Esophagus muscularis mucosa (tissue), 4 donors: ENCODE data around the gene NUDCD2. TPM values are rescaled to one million over a fixed set of nuclear protein-coding genes. Genes with fewer than 3 reads are reported as not detected.
A peak's percentile ranks its signal among the peaks of the same experiment; 100 is the strongest.

Experiments used
- DNase-seq: peaks from one replicate; pipeline ENCODE4 v3.0.0-alpha.2; 2017; ENCODE audit errors: extremely low spot score
- H3K27ac ChIP-seq, 4 donors: fragments of 200-600 bp; sonication (generic); replicated peaks in 1 of 4; 1 replicate in 3 of 4; 2 replicates in 1 of 4; pipeline ENCODE4 v1.5.1; 2016 to 2019; ENCODE audit warnings: mild to moderate bottlenecking in 1 of 4
- H3K27me3 ChIP-seq, 4 donors: fragments of 200-600 bp; sonication (generic); one replicate each; pipeline versions ENCODE4 v1.5.1 to v1.6.0; 2016 to 2019
- H3K36me3 ChIP-seq, 4 donors: fragments of 200-600 bp; sonication (generic); one replicate each; pipeline ENCODE4 v1.5.1; 2016 to 2019
- H3K4me1 ChIP-seq, 4 donors: fragments of 200-600 bp; sonication (generic); one replicate each; pipeline ENCODE4 v1.5.1; 2016 to 2019
- H3K4me3 ChIP-seq, 4 donors: fragments of 200-600 bp; sonication (generic); 1 replicate in 2 of 4; 2 replicates in 2 of 4; pipeline ENCODE4 v1.5.1; 2016 to 2019; ENCODE audit warnings: mild to moderate bottlenecking in 4 of 4, moderate library complexity in 1 of 4
- H3K9me3 ChIP-seq, 4 donors: fragments of 200-600 bp; sonication (generic); 1 replicate in 3 of 4; 2 replicates in 1 of 4; pipeline ENCODE4 v1.5.1; 2016 to 2019
- CTCF ChIP-seq, 3 experiments: fragments of 200-600 bp in 2 of 3; fragments of 450-650 bp in 1 of 3; sonication (generic) in 2 of 3; IDR thresholded peaks; one replicate each; pipeline ENCODE4 v1.5.1; 2017 to 2019; ENCODE audit warnings: antibody characterized with exemption in 3 of 3, mild to moderate bottlenecking in 2 of 3, moderate library complexity in 1 of 3
- EP300 ChIP-seq: sonication (generic); formaldehyde crosslinking; IDR thresholded peaks from one replicate; pipeline ENCODE4 v1.6.1; 2017; ENCODE audit warnings: antibody characterized with exemption
- POLR2A ChIP-seq: fragments of 450-650 bp; IDR thresholded peaks from one replicate; pipeline ENCODE4 v1.6.1; 2017; ENCODE audit warnings: antibody characterized with exemption, moderate library complexity, mild to moderate bottlenecking, low read depth
- POLR2AphosphoS5 ChIP-seq, 2 donors: sonication (generic); formaldehyde crosslinking; IDR thresholded peaks; one replicate each; pipeline ENCODE4 v1.6.1; 2017; ENCODE audit warnings: antibody characterized with exemption in 2 of 2
- WGBS: methylation state at CpG from one replicate; pipeline ENCODE4 v1.1.5; 2018; 5-methylcytosine and 5-hydroxymethylcytosine counted together
- intact Hi-C: fragments of 100-400 bp; cut with DNase I; formaldehyde crosslinking; loops from one replicate; pipeline ENCODE4 v1.15.1; 2023
- total RNA-seq, 4 donors: library from RNA; depleted of rRNA; stranded (reverse); fragments of >200 nt; gene quantifications; one replicate each; pipeline versions ENCODE4 v1.1.0 to v1.2.1, GENCODE V29; 2016

Gene NUDCD2, protein sequence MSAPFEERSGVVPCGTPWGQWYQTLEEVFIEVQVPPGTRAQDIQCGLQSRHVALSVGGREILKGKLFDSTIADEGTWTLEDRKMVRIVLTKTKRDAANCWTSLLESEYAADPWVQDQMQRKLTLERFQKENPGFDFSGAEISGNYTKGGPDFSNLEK
- 10 to 100 TPM in 1 of 4 donors, 1 to 10 TPM in 3; 7.6 to 12.5 (median 9.7) TPM for total RNA-seq

DNA sequence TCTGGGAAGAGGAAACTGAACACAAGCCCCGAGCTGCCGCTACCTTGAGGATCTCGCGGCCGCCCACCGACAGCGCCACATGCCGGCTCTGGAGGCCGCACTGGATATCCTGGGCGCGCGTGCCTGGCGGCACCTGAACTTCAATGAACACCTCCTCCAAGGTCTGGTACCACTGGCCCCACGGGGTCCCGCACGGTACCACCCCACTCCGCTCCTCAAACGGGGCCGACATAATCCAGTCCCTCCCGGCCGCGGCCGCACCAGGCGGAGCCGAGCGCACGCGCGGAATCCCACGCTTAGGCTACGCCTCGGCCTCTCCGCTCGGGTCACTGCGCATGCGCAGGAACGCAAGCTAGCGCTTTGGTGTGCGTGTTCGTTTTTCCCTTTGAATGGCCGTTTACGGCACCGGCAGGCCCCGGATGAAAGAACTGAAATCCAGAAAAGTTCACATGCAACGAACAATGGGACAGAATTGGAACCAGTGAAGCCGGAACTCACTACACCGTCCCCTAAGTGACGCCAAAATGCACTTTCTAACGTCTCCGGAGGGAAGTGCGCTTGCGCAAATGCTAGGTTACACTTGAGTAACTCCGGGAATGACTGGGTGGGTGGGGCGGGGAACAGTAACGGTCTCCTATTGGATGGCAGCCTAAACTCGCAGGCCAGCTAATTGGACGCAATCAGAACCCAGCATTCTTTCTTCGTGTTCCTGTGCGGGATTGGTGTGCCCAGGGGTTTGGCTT lies at the start of gene NUDCD2:
TSS of gene NUDCD2 (minus strand) at position 284 of the 743 bp plus-strand sequence. CDS start at position 232, 52 bp downstream.
- Histone ChIP-seq H3K9me3 (no peaks in the 10 kb centered on the region), H3K27ac (peak within 1 kb of the TSS; percentile 92 to 98 (median 96)), H3K27me3 (no peaks in the 10 kb centered on the region), H3K36me3 (peaks cover 4 to 14% (median 10%) of the 10 kb centered on the region in 4 donors), H3K4me3 (peak within 1 kb of the TSS; percentile 78 to 87 (median 84)), H3K4me1 (peaks cover 18 to 36% (median 32%) of the 10 kb centered on the region in 4 donors)
- intact Hi-C loops, result loop anchor here (5.0 kb wide), 1 partner anchor 42 kb away; no protein-coding TSS in a partner anchor
- TF ChIP-seq POLR2AphosphoS5 (IDR thresholded peaks at IDR 0.05), result peak; percentile 93 to 96
- TF ChIP-seq POLR2A, result peak; percentile 64
- TF ChIP-seq CTCF (IDR thresholded peaks at IDR 0.05), result peak; percentile 26 to 28 (median 28)
- TF ChIP-seq EP300, result no peak
- peak; percentile 99 for DNase-seq
- WGBS, result 0% methylated on average over 35 of the region's 59 CpGs

- DNase-seq, result no peak
- intact Hi-C loops, result no loop called here
- peaks cover 7 to 25% (median 19%) of the 10 kb centered on the region in 4 donors for H3K36me3 ChIP-seq
- TF ChIP-seq EP300 (no peak), POLR2AphosphoS5 (IDR thresholded peaks at IDR 0.05) (peak in 1 of 2 donors; percentile 15), CTCF (IDR thresholded peaks at IDR 0.05) (no peak)
- WGBS, result 22% methylated on average over 7 of the region's 7 CpGs
- H3K4me3 ChIP-seq, result peak overlapping the region; percentile 32 to 48 (median 37)
- H3K27me3 ChIP-seq, result no peaks in the 10 kb centered on the region
- H3K9me3 ChIP-seq, result no peaks in the 10 kb centered on the region
- H3K27ac ChIP-seq, result peak overlapping the region; percentile 92 to 98 (median 97)
- peaks cover 38 to 72% (median 61%) of the 10 kb centered on the region in 4 donors for H3K4me1 ChIP-seq
These were observed 49.5 kb upstream of the NUDCD2 start for GRCh38 chr5:163509291-163509951.

GRCh38 chr5:163508753-163509152 lies 48.9 kb upstream of the NUDCD2 start:
- intact Hi-C loops, result no loop called here
- 23% methylated on average over 5 of the region's 5 CpGs for WGBS

DNA sequence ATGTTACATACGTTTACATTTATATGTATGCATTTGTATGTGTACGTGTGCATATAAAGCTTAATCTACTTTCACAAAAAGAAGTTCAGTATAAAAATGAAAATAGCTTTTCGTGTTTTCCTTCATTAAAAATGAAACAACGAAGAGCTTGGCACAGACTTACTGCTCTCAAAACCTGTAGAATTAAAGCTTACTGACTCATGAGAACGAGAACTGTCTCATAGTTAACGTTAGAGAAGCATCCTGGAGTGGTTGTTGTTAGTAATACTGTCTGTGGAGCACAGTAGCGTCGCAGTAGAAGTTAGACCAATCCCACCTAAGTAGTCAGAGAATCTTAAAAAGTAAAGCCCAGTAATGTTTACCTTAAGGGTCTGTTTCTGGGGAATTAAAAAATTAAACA lies 46.8 kb upstream of the NUDCD2 start:
- Histone ChIP-seq H3K27me3 (no peaks in the 10 kb centered on the region), H3K4me1 (peaks cover 30 to 72% (median 66%) of the 10 kb centered on the region in 4 donors), H3K4me3 (peak overlapping the region; percentile 65 to 87 (median 83)), H3K36me3 (no peaks in the 10 kb centered on the region), H3K9me3 (no peaks in the 10 kb centered on the region), H3K27ac (peak overlapping the region; percentile 92 to 98 (median 97))
- DNase-seq, result no peak
- TF ChIP-seq POLR2AphosphoS5 (IDR thresholded peaks at IDR 0.05), result no peak
- TF ChIP-seq POLR2A, result no peak
- TF ChIP-seq CTCF (IDR thresholded peaks at IDR 0.05), result no peak
- no peak for TF ChIP-seq EP300
- intact Hi-C loops, result no loop called here
- 3% methylated on average over 8 of the region's 8 CpGs for WGBS

More at GRCh38 chr5:163508753-163509152, 48.9 kb upstream of the NUDCD2 start:
- H3K36me3 ChIP-seq, result peaks cover under 1 to 18% (median 16%) of the 10 kb centered on the region in 4 donors
- H3K9me3 ChIP-seq, result no peaks in the 10 kb centered on the region
- H3K27me3 ChIP-seq, result no peaks in the 10 kb centered on the region
- no peak for DNase-seq
- peak overlapping the region; percentile 32 to 48 (median 37) for H3K4me3 ChIP-seq
- H3K27ac ChIP-seq, result peak overlapping the region; percentile 92 to 98 (median 97)
- H3K4me1 ChIP-seq, result peaks cover 38 to 74% (median 67%) of the 10 kb centered on the region in 4 donors
- TF ChIP-seq POLR2AphosphoS5 (IDR thresholded peaks at IDR 0.05) (no peak), EP300 (no peak)

- no peak for DNase-seq
- H3K27me3 ChIP-seq, result no peaks in the 10 kb centered on the region
- no peak for TF ChIP-seq CTCF (IDR thresholded peaks at IDR 0.05)
- TF ChIP-seq POLR2AphosphoS5 (IDR thresholded peaks at IDR 0.05), result no peak
- no peak for TF ChIP-seq POLR2A
- TF ChIP-seq EP300, result no peak
- H3K36me3 ChIP-seq, result no peaks in the 10 kb centered on the region
- intact Hi-C loops, result no loop called here
- WGBS, result 0% methylated on average over 9 of the region's 9 CpGs
- peak overlapping the region; percentile 65 to 87 (median 83) for H3K4me3 ChIP-seq
- peak overlapping the region; percentile 92 to 98 (median 97) for H3K27ac ChIP-seq
- H3K4me1 ChIP-seq, result peaks cover 29 to 70% (median 63%) of the 10 kb centered on the region in 4 donors
- H3K9me3 ChIP-seq, result no peaks in the 10 kb centered on the region
These were observed 46.2 kb upstream of the NUDCD2 start for GRCh38 chr5:163506095-163506457.
